NT2/D1 (cell line): ENCODE data around the gene CDC25B.
"Not testable (repeated sequence)": the region's sequence is repeated elsewhere in the genome, so short reads cannot be mapped to it uniquely, and the experiment has no call there.

Source experiments
- DNase-seq: peaks from one replicate; pipeline ENCODE4 v3.0.0-alpha.2; 2011; ENCODE audit warnings: low read depth, low spot score
- H3K27me3 ChIP-seq: 2 replicates; pipeline ENCODE4 v1.6.0; 2011; ENCODE audit warnings: mild to moderate bottlenecking; ENCODE audit not compliant: insufficient read length, insufficient read depth
- H3K36me3 ChIP-seq: 2 replicates; pipeline ENCODE4 v1.6.1; 2011; ENCODE audit warnings: mild to moderate bottlenecking, low read length, mixed read lengths; ENCODE audit not compliant: insufficient read depth, insufficient read length
- H3K4me1 ChIP-seq: 2 replicates; pipeline ENCODE4 v1.5.1; 2011; ENCODE audit not compliant: insufficient read depth, insufficient read length
- H3K4me3 ChIP-seq: 2 replicates; pipeline ENCODE4 v1.5.1; 2011; ENCODE audit warnings: low read depth; ENCODE audit not compliant: insufficient read length
- H3K9ac ChIP-seq: 2 replicates; pipeline ENCODE4 v1.6.0; 2011; ENCODE audit warnings: low read depth; ENCODE audit not compliant: insufficient read length
- H3K9me3 ChIP-seq: 2 replicates; pipeline ENCODE4 v1.5.1; 2011; ENCODE audit warnings: mild to moderate bottlenecking, low read length; ENCODE audit not compliant: insufficient read depth
- SUZ12 ChIP-seq: IDR thresholded peaks from 2 replicates; pipeline ENCODE4 v1.6.1; 2011; ENCODE audit not compliant: insufficient read length, insufficient read depth; ENCODE audit errors: extremely low read depth
- YY1 ChIP-seq: IDR thresholded peaks from 2 replicates; pipeline ENCODE4 v1.6.1; 2011; ENCODE audit not compliant: insufficient read length, insufficient read depth
- ZNF274 ChIP-seq: IDR thresholded peaks from 2 replicates; pipeline ENCODE4 v1.6.1; 2011; ENCODE audit warnings: mild to moderate bottlenecking, low read depth, low read length

Gene CDC25B

DNA sequence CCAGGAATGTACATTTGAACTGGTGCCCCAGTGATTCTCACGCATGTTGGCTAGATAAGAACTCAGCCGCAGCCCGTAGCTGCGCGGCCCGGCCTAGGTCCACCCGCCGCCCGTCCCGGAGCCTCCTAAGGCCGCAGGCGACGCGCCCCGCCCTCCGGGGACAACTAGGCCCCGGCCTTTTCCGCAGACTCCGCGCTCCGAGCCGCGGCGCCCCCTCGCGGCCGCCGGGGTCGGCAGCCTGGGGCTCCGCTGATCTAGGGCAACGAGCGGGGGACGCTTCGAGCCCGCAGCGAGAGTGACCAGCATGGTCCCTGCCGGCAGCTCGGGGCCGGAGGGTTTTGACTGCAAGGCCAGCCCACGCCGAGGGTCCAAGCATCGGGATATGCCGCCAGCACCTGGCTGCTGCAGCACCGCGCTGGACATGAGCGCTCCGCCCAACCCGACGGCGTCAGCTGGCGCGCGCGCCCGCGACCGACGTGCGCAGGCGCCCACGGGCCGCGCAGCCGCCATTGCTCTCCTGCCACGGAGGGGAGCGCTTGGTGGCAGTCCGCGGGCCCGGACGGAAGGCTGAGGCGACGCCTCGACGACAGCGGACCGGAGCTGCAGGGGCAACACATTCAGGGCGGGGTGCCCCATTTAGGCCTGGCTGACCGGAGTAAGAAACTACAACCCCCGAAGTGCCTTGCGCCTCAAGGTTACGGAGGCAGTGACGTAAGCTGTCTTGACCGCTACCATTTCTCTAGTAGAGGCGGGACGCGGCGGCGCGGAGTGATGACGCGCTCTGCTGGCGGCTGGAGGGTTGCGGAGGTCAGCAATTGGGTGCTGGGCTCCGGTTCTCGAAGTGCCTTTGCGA is 24.2 kb downstream of the CDC25B start, which contains the start of gene AP5S1:
AP5S1 (plus strand) TSS at position 500 of the 853 bp plus-strand sequence. CDS start 1,571 bp downstream, outside the sequence.
- H3K4me1 ChIP-seq: peaks cover 4% of the 10 kb centered on the region
- H3K36me3 ChIP-seq: peaks cover 26% of the 10 kb centered on the region
- DNase-seq: peak; percentile 97
- no peaks in the 10 kb centered on the region for H3K27me3 ChIP-seq
- TF ChIP-seq YY1 (peak; percentile 69), SUZ12 (no peak), ZNF274 (no peak)
- no peaks in the 10 kb centered on the region for H3K9me3 ChIP-seq
- H3K9ac ChIP-seq: peak within 1 kb of the TSS; percentile 98
- H3K4me3 ChIP-seq: peak within 1 kb of the TSS; percentile 77

- Histone ChIP-seq H3K36me3 (peaks cover 34% of the 10 kb centered on the region), H3K9ac (peak overlapping the region; percentile 98), H3K4me1 (peaks cover 4% of the 10 kb centered on the region), H3K27me3 (no peaks in the 10 kb centered on the region), H3K4me3 (peak overlapping the region; percentile 77), H3K9me3 (no peaks in the 10 kb centered on the region)
- TF ChIP-seq ZNF274: no peak
- TF ChIP-seq SUZ12: no peak
- no peak for TF ChIP-seq YY1
- DNase-seq: no peak
Measured at GRCh38 chr20:3820901-3821727, 25.0 kb downstream of the CDC25B start.

- Histone ChIP-seq H3K36me3 (peaks cover 39% of the 10 kb centered on the region), H3K9me3 (no peaks in the 10 kb centered on the region), H3K4me1 (peaks cover 4% of the 10 kb centered on the region), H3K4me3 (no peak overlapping the region), H3K27me3 (no peaks in the 10 kb centered on the region), H3K9ac (no peak overlapping the region)
- DNase-seq: no peak
- TF ChIP-seq YY1 (no peak), ZNF274 (no peak), SUZ12 (no peak)
Measured at GRCh38 chr20:3821996-3822395, 25.9 kb downstream of the CDC25B start.

DNA sequence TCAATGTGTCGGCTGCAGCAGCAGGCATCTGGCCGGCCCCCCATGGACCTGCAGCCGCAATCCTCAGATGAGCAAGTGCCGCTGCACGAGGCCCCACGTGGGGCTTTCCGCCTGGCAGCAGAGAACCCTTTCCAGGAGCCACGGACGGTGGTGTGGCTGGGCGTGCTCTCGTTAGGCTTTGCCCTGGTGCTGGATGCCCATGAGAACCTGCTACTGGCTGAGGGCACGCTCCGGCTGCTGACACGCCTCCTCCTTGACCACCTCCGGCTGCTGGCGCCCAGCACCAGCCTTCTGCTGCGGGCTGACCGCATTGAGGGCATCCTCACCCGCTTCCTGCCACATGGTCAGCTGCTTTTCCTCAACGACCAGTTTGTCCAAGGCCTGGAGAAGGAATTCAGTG is 27.8 kb downstream of the CDC25B start:
- H3K36me3 ChIP-seq: peaks cover 39% of the 10 kb centered on the region
- no peak for DNase-seq
- no peaks in the 10 kb centered on the region for H3K27me3 ChIP-seq
- TF ChIP-seq ZNF274: no peak
- no peak for TF ChIP-seq YY1
- no peak for TF ChIP-seq SUZ12
- H3K4me3 ChIP-seq: no peak overlapping the region
- H3K9ac ChIP-seq: no peak overlapping the region
- H3K4me1 ChIP-seq: peaks cover 4% of the 10 kb centered on the region
- no peaks in the 10 kb centered on the region for H3K9me3 ChIP-seq

DNA sequence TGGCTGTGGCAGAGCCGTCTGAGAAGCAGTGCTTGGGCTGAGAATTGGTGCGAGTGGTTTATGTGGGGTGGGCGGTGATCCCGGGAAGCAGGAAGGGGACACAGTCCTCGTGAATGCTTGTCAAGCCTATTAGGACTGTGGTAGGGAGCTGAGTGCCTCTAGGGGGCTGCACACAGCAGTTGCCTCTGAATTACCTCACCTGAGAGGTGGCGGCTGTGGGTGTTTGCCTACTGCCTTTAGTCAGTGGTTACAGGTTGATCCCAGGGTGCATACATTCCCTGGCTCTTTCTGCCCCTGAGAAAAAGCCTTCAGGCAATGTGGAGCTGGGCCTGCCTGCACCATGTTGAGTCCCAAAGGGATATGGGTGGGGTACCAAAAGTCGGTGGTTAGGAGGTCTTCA is 29.4 kb downstream of the CDC25B start:
- TF ChIP-seq SUZ12: no peak

GRCh38 chr20:3826420-3826819 is 30.3 kb downstream of the CDC25B start:
- Histone ChIP-seq H3K4me1 (no peaks in the 10 kb centered on the region), H3K36me3 (peaks cover 39% of the 10 kb centered on the region), H3K4me3 (no peak overlapping the region), H3K9ac (no peak overlapping the region), H3K27me3 (no peaks in the 10 kb centered on the region), H3K9me3 (no peaks in the 10 kb centered on the region)
- no peak for DNase-seq
- TF ChIP-seq SUZ12 (no peak), YY1 (no peak), ZNF274 (no peak)

More for the DNA sequence above, 29.4 kb downstream of the CDC25B start:
- no peaks in the 10 kb centered on the region for H3K9me3 ChIP-seq
- DNase-seq: no peak
- H3K4me3 ChIP-seq: no peak overlapping the region
- no peaks in the 10 kb centered on the region for H3K4me1 ChIP-seq
- peaks cover 39% of the 10 kb centered on the region for H3K36me3 ChIP-seq
- no peak overlapping the region for H3K9ac ChIP-seq
- H3K27me3 ChIP-seq: no peaks in the 10 kb centered on the region

DNA sequence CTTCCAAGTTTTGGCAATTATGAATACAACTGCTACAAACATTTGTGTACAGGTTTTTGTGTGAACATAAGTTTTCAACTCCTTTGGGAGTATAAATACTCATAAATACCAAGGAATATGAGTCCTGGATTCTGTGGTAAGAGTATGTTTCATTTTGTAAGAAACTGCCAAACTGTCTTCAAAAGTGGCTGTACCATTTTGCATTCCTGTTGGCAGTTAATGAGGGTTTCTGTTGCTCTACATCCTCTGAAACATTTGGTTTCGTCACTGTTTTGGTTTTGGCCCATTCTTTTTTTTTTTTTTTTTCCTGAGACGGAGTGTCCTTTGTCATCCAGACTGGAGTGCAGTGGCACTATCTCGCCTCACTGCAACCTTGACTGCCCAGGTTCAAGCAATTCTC is 32.7 kb downstream of the CDC25B start:
- no peak for DNase-seq
- Histone ChIP-seq H3K9me3 (no peaks in the 10 kb centered on the region), H3K4me1 (no peaks in the 10 kb centered on the region), H3K9ac (no peak overlapping the region), H3K36me3 (peaks cover 24% of the 10 kb centered on the region), H3K4me3 (no peak overlapping the region), H3K27me3 (no peaks in the 10 kb centered on the region)
- TF ChIP-seq ZNF274 (no peak), YY1 (no peak), SUZ12 (no peak)

DNA sequence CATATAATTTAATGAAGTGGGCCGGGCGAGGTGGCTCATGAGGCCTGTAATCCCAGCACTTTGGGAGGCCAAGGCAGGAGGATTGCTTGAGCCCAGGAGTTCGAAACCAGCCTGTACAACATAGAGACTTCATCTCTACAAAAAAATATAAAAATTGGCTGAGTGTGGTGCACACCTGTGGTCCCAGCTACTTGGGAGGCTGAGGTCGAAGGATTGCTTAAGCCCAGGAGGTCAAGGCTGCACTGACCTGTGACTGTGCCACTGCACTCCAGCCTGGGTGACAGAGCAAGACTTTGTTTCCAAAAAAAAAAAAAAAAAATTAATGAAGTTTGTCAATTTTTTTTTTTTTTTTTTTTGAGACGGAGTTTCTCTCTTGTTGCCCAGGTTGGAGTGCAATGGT is 33.8 kb downstream of the CDC25B start:
- not testable (repeated sequence) for H3K4me3 ChIP-seq, H3K27me3 ChIP-seq, H3K9me3 ChIP-seq, H3K9ac ChIP-seq, DNase-seq, H3K4me1 ChIP-seq
- peaks cover 17% of the 10 kb centered on the region for H3K36me3 ChIP-seq
